Measurements from ENCODE around the gene ABI2.

Gene ABI2

DNA sequence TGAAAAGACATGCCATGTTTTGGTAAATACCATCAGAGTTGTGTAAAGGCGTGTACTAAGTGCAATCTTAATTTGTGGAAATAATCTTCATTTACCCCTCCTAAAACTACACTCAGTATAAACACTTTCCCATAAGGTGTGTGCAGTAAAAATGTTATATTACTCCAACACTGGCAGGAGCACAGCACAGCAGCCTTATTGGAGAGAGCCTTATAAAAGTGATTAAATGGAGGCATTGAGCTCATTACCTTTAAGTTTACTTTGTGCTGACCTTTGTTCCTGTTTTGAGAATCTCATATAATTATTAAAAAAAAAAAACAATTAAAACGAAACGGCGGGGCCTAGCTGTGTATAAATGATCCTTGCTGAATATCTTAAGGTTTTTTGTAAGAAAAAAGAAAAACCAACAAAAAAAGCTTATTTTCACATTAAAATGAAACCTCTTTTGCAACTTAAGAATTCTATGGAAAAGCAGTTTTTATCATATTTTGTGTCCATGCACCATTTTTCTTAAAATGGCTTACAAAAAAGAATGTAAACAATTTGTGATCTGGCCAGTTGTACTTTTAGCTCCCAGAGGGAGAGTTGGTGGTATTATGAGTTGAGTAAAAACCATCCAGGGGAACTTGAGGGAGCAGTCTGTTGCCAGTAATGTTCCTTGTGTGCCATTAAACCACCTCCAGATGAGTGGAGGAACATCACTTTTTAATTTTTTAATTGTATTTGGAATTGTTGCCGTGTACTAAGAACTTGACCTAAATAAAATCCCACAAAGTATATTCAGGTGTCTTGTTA, 103.4 kb downstream of the ABI2 start:
- no peak for DNase-seq

DNA sequence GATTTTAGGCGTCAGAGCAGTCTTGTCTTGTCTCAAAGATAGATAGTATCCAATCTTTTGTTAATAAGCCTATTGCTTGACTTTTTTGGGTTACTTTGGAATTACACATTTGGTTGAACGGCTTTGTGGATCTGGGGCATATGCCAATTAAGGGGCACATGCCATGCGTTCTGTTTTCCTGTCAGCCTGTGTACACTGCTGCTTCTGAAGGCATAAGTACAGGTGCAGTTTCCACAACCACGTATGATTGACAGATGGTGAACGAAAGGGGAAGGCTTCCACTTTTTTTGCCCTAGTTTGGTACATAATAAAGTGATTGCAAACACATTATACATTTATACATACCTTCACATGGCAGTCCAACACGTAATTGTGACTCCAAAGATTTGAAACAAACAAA, 104.6 kb downstream of the ABI2 start:
- DNase-seq = no peak

DNA sequence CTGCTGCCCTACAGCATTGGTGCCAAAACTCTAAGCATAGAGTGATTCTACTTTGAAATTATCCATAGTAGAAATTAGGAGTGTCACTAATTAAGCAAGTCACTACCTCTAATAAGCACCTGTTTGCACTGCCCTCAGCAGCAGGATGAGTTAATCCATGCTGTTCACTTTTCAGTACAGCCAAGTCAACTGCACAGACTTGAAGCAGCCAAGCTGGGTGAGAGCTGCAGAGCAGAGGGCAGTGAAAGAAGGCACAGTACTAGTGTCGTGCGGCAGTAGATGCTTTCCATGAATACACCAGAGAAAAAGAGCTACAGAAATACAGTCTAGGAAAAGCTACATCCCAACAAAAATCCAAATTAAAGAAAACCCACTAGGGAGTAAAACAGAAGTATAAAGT, 108.3 kb downstream of the ABI2 start:
- DNase-seq = no peak

DNA sequence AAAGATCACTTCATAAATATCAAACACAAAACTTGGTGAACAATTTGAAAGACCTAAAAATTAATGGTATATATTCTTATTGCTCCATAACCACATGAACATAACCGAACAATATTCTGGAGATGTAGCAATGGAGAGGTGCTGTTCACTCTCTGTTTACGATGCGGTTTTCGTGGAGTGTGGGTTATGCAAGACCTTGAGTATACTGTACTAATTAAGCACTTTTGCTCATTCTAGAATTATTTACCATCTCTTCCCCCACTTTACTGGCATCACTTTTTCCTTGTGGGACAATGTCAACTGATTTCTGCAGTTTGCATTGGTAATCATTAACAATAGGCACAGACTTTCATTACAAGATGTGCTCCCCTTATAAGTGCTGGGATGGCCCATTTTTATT, 109.3 kb downstream of the ABI2 start:
- DNase-seq = no peak

DNA sequence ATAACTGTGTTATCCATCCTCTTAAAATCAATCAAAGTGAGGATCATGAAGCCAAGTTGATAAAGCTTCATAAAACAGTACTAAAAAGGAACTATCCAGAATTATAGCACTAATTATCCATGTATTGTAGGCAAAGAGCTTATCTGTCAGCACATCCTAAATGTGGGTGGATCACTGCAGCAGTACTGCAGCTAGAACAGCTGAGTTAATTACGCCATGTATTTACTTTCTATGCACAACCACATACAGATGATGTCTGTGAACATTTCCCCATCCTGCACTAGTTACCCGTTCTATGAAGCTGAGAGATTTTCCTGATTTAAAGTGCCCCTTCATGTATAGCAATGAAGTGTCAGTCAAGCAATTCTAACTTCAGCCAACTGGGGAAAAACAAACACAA, 110.3 kb downstream of the ABI2 start:
- no peak for DNase-seq

DNA sequence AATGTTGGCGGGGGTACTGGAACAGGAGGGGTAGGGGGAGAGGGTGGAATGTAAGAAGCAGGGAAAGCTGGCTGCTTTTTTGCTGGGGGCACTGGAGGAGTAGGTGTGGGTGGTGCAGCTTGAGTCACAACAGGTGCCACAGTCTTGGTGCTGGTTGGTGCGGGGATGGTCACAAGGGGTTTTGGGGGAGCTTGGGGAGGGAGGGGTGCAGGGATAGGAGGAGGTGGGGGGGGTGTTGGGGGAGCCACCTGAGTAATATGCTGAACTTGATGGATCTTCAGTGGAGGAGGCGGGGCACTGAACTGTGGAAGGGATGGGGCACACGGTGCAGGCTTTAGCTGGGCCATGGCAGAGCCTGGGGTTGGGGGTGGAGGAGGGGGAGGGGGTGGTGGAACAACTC, 112.5 kb downstream of the ABI2 start:
- DNase-seq = no peak

DNA sequence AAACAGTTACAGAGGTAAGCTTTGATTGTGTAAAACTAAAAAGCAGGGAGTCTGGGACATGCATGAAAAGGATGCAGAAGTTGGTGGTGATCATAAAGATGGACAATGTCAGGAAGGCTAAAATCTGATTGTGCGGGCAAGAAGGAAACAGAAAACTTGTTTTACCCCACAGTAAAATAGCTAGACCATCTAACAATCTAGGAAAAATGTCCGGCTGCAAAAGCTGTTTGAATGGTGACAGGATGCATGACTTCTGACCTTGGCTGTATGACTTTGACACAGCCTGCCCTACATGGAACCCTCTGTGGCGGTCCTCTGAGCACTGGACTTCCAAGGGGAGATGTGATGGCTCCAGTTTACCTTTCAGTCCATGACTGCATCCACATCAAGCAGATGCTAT, 113.3 kb downstream of the ABI2 start:
- DNase-seq = no peak

DNA sequence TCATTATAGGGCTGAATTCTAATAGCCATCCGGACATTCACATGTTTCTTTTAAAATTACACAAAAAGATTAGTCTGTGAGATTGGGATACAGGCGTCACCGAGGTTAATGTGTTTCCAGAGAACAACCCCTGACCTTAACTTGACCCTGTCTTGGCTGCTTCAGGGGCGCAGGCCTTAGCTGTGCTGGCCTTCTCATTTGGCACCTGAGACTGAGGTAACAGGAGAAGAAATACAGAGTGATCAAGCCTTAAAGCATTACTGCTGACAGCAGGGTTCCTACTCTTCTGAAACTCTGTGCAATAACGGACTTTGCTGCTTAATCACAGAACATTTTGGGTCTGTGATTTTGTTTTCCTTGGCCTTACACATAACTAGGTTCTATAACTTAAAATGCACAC, 114.3 kb downstream of the ABI2 start:
- no peak for DNase-seq

DNA sequence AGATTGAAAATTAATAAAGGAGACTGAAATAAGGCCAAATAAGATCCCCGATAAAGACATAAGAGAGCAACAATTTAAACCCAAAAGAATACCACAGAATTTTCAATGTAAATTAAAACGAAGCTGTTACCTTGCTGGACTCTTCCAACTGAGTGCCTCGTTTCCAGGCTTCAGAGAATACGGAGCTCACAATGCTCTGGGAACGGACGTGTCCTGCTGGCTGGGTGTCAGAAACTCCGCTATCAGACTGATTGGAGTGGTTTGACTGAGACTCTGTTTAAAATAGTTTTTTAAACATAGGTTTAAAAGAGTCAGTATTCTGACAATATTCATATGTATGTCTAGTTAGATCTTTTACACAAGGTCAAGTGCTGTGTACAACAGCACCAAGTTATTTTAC, 116.5 kb downstream of the ABI2 start:
- no peak for DNase-seq

DNA sequence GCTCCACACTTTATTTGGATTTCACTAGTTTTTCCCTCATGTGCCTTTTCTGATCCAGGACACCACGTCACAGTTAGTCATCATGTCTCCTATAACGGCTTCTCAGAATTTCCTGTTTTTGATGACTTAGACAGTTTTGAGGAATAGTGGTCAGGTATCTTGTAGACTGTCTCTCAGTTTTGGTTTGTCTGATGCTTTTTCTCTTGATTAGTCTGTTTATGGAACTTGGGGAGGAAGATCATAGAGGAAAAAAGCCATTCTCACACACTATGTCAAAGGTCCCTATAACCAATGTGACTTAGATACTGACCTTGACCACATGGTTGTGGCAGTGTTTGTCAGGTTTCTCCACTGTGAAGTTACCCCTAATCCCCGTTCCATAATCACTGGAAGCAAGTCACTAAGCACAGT, 117.9 kb downstream of the ABI2 start:
- no peak for DNase-seq

DNA sequence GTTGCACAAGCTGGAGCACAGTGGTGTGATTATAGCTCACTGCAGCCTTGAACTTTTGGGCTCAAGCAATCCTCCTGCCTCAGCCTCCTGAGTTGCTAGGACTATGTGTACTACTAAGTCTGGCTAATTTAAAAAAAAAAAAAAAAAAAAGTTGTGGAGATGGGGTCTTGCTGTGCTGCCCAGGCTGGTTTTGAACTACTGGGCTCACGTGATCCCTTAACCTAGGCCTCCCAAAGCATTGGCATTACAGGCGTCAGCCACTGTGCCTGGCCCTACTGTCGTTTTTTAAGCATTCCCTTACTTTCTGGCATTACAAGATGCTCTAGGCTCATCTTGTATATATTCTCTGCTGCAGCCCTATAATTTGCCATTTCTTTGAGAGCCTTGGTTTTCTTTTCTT, 118.6 kb downstream of the ABI2 start:
- DNase-seq = no peak

DNA sequence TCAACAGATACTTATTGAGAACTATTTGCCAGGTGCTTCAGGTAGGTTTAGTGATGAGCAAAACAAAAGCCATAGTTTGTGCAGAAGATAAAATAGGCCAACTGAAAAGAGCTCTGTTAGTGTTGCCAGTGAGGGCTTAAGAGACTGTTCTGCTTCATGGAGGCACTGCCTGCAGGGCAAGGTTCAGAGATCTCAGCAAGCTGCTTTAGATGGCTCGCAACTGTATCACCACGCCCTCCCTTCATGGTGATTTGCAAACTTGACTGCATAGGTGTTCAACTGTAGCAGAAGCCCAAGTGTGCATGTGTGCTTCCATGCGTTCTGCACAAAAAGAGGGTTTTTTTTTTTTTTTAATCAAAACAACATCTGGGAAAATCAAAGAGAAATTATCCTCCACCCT, 122.4 kb downstream of the ABI2 start:
- DNase-seq = no peak

DNA sequence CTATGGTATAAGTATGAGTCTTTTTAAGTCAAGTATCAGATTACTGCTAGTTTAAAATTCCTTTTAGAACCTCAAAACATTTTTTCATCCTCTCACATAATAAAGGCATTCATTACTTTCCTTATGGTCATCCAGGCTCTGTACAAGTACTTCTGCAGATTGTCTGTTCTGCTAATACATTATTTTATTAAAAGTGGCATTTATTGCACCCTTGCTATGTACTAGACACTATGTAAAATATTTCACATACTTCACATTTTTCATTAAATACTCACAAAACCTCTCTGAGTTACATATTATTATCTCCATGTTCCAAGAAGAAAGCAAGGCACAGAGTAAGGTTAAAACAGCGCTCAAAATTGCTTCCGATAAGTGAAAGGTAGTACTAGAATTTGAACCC, 122.8 kb downstream of the ABI2 start:
- DNase-seq = no peak

DNA sequence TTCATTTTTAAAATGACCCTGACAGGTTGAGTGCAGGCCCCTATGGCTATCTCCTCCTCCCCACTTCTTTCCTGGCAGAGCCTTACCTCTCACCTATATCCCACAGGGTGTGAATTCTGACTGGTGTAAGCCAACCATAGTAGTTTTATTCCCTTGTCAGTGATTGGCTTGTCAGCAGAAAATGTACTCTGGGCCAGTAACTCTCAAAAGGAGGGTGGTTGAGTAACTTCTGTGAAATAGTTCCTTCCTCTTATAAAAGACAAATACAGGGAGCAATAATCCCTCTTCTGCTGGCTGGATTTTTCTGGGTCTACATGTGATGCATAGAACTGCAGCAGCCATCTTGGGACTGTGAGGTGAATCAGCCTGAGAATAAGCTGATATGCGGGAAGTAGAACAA, 123.5 kb downstream of the ABI2 start:
- DNase-seq = no peak

DNA sequence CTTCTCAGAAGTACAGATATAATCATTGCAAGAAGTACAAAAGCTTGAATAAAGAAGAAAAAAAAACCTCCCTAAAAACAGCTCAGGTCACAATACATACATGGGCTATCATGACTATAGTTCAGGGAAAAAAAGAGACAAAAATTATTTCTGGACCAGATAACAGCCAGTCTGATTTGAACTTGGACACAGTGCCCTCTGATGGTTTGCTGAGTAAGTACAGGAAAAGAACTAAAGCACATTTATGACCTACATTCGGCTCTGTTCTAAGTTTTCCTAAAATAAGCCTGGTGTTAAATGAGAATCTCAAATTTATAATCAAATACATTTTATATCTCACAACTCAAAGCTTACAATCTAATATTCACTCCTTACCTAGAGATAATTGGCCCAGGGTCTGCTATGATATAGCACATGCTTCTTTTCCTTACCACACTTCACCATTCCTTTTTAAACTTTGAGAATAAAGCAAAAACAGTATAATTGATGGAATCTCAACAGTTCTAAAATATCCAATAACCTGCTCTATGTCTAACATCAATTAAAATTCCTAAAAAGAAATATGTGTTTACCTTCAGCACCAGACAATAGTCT, 125.8 kb downstream of the ABI2 start:
- no peak for DNase-seq

DNA sequence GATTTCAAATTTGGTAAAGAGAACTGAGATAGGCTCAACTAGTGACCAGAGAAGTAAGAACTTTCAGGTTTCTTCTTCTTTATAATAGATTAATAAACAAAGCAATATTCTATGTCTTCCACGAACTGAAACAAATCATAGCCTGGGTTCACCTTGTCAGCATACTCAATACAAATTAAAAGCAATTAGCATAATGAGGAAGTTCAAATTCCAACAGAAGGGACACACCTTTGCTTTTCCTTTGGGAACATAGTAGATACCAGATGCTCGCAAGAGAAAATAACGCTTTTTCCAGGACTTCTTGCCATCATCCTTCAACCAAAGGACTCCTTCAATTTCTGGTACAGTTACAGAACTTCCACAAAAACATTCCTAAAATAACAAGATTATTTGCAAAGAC, 127.0 kb downstream of the ABI2 start:
- no peak for DNase-seq

DNA sequence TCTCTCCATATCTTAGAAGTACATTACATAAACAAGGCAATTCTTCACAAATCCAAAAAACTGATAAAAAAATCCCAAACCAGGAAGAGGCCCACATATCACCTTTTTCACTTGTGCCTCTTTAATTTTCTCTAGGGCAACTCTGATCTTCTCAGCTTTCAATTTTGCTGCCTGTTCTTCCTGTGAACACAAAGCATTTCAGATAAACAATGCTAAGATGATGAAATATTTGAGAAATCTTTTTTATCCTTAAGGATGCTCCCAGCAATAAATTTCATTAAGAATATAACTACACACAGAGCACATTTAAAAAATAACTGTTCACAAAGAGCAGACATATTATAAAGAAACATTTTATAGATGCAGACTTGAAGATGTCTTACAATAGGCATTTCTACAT, 133.6 kb downstream of the ABI2 start:
- no peak for DNase-seq

DNA sequence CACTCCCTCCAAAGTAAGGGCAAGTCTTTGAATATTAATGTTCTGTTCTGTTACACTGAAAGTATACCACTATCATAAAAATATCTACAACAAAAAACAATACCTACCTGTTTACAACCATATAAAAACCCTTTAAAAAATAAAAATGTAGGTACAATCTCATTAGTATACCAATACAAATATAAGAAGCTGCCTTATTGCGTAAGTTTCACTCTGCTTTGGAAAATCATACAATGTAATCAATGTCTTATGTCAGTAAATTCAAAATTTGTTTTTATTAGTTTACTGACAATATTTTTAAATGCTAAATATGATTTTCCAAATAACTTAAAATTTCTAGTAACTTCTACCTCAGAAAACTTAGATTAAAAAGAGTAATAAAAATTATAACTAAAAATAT, 134.1 kb downstream of the ABI2 start:
- no peak for DNase-seq

DNA sequence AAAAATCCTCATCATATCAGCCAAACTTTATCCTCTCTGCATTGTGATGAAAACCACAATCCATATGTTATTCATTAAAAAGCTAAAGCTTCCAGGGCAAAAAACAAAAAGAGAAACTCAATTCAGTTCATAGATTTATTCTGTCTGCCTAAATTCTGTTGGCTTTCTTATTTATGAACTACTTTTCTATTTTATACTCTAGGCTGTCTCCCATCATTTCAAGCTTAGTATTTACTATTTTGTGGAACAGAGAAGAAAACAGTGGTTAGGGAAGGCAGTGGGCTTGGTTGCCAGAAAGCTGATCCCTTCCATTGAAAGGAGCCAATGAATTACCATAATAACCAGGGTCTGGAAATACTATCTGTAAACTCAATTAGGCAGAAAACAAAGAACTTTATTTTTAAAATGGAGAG, 135.1 kb downstream of the ABI2 start:
- no peak for DNase-seq

DNA sequence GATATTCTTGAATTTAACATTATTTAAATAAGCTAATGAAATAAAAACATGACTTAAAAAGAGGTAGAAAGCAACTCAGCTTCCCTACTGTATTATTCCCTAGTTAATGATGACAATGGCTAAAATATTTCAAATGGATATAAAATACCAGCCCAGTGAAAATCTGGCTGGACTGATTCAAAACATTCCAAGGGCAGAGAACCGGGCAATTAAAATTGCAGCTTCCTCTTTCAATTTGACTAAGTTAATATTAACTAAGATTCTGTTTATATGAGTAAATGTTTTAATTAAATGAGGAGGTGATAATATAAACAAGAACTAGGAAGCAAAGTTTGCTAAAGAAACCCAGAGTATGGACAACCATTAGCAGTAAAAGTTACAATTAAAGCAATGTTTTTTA, 141.4 kb downstream of the ABI2 start:
- DNase-seq = no peak

DNA sequence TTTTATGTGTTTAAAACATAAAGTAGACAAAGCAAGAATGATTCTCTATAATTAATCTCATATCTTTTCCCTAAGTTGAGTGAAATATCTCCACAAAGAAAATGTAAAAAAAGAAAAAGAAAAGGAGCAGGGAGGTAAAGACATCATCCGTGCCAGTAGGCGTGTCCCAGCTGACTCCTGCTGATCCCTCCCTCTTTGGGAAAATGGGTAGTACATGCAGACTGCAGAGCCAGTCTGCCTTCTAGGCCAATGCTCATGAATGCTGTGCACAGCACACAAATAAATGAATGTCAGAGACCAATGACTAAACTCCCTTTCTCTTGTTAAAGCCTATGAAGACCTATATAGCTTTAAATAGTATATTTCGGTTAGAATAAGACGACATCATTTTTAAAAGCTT, 142.2 kb downstream of the ABI2 start:
- DNase-seq = no peak

DNA sequence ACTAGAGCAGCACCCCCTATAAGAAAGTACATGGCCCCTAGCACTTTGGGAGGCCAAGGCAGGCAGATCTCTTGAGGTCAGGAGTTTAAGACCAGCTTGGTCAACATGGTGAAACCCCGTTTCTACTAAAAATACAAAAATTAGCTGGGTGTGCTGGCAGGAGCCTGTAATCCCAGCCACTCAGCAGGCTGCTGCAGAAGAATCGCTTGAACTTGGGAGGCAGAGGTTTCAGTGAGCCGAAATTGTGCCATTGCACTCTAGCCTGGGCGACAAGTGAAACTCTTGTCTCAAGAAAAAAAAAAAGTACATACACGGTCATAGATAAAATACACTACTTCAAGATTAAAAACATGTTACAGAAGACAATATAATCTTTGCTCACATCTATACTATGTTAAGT, 143.1 kb downstream of the ABI2 start:
- no peak for DNase-seq

DNA sequence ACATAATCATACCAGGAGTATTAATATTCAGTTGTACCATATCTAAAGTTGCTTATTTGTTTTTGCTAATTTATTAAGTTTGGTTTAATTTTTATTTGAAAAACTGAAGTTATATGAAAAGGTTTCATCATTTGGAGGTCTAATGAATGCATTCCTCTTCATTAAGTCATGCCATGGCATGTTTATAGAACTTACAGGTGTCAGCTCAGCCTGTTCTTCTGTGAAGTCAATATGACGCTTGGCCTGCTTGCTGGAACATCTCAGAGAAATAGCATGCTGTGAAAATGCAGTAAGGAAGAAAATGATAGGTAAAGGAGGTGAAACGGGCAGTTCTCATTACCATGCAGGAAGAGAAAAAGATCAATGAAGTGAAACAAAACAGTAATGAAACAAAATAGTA, 148.7 kb downstream of the ABI2 start:
- DNase-seq = no peak

DNA sequence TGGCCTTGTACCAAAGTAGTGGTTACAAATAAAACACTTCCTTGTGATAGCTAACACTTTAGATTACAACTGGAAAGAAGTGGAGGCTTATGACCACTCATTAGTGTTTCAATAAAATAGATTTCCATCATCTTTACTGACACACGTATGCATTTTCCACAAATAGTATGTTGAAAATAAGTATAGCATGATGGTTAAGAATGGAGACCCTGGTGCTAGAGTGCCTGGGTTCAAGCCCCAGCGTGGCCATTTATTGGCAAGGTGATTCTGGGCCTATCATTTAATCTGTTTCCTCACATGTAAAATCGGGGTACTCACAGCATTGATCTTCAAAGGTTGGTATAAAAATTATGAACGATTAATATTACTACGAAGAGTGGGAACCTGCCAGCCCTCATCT, 152.4 kb downstream of the ABI2 start:
- DNase-seq = no peak
